Thyroid gland (tissue), 4 donors: Measurements from ENCODE around the gene CREB5.

Experiments
- CTCF ChIP-seq, 6 experiments: fragments of 200-600 bp in 3 of 6; fragments of 450-650 bp in 3 of 6; sonication (generic) in 3 of 6; IDR thresholded peaks; one replicate each; pipeline ENCODE4 v1.5.1; 2016 to 2019; ENCODE audit warnings: antibody characterized with exemption in 6 of 6, mild to moderate bottlenecking in 2 of 6, inconsistent platforms in 1 of 6, moderate library complexity in 1 of 6
- POLR2A ChIP-seq, 2 donors: fragments of 450-650 bp; IDR thresholded peaks; one replicate each; pipeline ENCODE4 v1.6.1; 2017; ENCODE audit warnings: antibody characterized with exemption in 2 of 2, mild to moderate bottlenecking in 2 of 2, moderate library complexity in 1 of 2

GRCh38 chr7:28776463-28777157 is 364.3 kb downstream of the CREB5 start:
- TF ChIP-seq CTCF (IDR thresholded peaks at IDR 0.05): no peak
- no peak for TF ChIP-seq POLR2A (IDR thresholded peaks at IDR 0.05)
